HepG2 (cell line): Measurements from ENCODE around the gene NR1H2. TPM values are rescaled to one million over a fixed set of nuclear protein-coding genes. Genes with fewer than 3 reads are reported as not detected.

Source experiments
- ATF6 ChIP-seq: sonication (generic); formaldehyde crosslinking; conservative IDR thresholded peaks from 2 replicates; pipeline ENCODE4 v1.4.0; 2020; ENCODE audit warnings: missing genetic modification reagents
- CHD2 ChIP-seq: IDR thresholded peaks from 2 replicates; pipeline ENCODE4 v1.6.1; 2011; ENCODE audit warnings: low read depth, low read length, improper control_type of control experiment
- GATAD2A ChIP-seq: IDR thresholded peaks from 2 replicates; pipeline ENCODE4 v1.6.1; 2016
- HES4 ChIP-seq: sonication (generic); formaldehyde crosslinking; IDR thresholded peaks from 2 replicates; pipeline ENCODE4 v1.9.0; 2021; ENCODE audit warnings: mild to moderate bottlenecking, missing genetic modification reagents, borderline replicate concordance
- MEF2D ChIP-seq: sonication (generic); formaldehyde crosslinking; IDR thresholded peaks from 2 replicates; pipeline ENCODE4 v1.5.1; 2020; ENCODE audit warnings: mild to moderate bottlenecking, missing genetic modification reagents
- NFYC ChIP-seq: IDR thresholded peaks from 2 replicates; pipeline ENCODE4 v1.6.1; 2016; ENCODE audit warnings: missing genetic modification reagents, missing compliant biosample characterization
- POLR2A ChIP-seq, 2 experiments: IDR thresholded peaks; 2 replicates each; pipeline ENCODE4 v1.6.1; 2011; ENCODE audit warnings: low read depth in 2 of 2, low read length in 2 of 2, mild to moderate bottlenecking in 1 of 2, moderate library complexity in 1 of 2; ENCODE audit not compliant: insufficient read depth in 1 of 2
- REL ChIP-seq: sonication (generic); formaldehyde crosslinking; conservative IDR thresholded peaks from 2 replicates; pipeline ENCODE4 v1.8.0; 2022; ENCODE audit warnings: mild to moderate bottlenecking, missing genetic modification reagents, moderate library complexity
- SRY ChIP-seq: sonication (generic); formaldehyde crosslinking; IDR thresholded peaks from 2 replicates; pipeline ENCODE4 v1.8.0; 2022; ENCODE audit warnings: mild to moderate bottlenecking, missing genetic modification reagents
- TEAD2 ChIP-seq: sonication (generic); formaldehyde crosslinking; IDR thresholded peaks from 2 replicates; pipeline ENCODE4 v1.9.0; 2021; ENCODE audit warnings: missing genetic modification reagents
- ZBTB2 ChIP-seq: sonication (generic); formaldehyde crosslinking; IDR thresholded peaks from 2 replicates; pipeline ENCODE4 v1.8.0; 2022; ENCODE audit warnings: low read depth, missing genetic modification reagents
- ZBTB37 ChIP-seq: sonication (generic); formaldehyde crosslinking; IDR thresholded peaks from 2 replicates; pipeline ENCODE4 v1.4.0; 2020; ENCODE audit warnings: mild to moderate bottlenecking, missing genetic modification reagents
- ZBTB42 ChIP-seq: sonication (generic); formaldehyde crosslinking; IDR thresholded peaks from 2 replicates; pipeline ENCODE4 v1.5.0; 2020; ENCODE audit warnings: mild to moderate bottlenecking, missing genetic modification reagents
- ZNF205 ChIP-seq: IDR thresholded peaks from 2 replicates; pipeline ENCODE4 v1.6.1; 2018; ENCODE audit warnings: missing biosample characterization, missing genetic modification reagents
- ZNF264 ChIP-seq: sonication (generic); formaldehyde crosslinking; IDR thresholded peaks from 2 replicates; pipeline ENCODE4 v1.4.0; 2020; ENCODE audit warnings: missing genetic modification reagents
- ZNF367 ChIP-seq: sonication (generic); formaldehyde crosslinking; IDR thresholded peaks from 2 replicates; pipeline ENCODE4 v1.4.0; 2020; ENCODE audit warnings: missing genetic modification reagents, borderline replicate concordance
- ZNF567 ChIP-seq: sonication (generic); formaldehyde crosslinking; IDR thresholded peaks from 2 replicates; pipeline ENCODE4 v1.8.1; 2023; ENCODE audit warnings: mild to moderate bottlenecking, missing genetic modification reagents, borderline replicate concordance
- polyA plus RNA-seq, 8 experiments: library from polyadenylated mRNA; depleted of rRNA in 3 of 8; stranded (reverse) in 7 of 8; unstranded in 1 of 8; fragments of >200 nt; fragmentation: Illumina TruSeq in 4 of 8; extraction: Trizol in 4 of 8; gene quantifications; 2 replicates each; pipeline versions ENCODE4 v1.2.1 to v1.2.3, GENCODE V29; 2011 to 2016; ENCODE audit warnings: low read depth in 4 of 8, missing spikeins in 1 of 8, mixed read lengths in 1 of 8; ENCODE audit not compliant: insufficient read depth in 1 of 8
- total RNA-seq, 5 experiments: library from RNA; depleted of rRNA; stranded (reverse); fragments of >200 nt; fragmentation: Illumina TruSeq; extraction: Trizol; gene quantifications; 2 replicates each; pipeline ENCODE4 v1.2.3, GENCODE V29; 2016; ENCODE audit warnings: low read depth in 1 of 5
- TF ChIP-seq, protein P1 (sequence below): conservative IDR thresholded peaks from 2 replicates; pipeline ENCODE4 v1.6.1; 2018; ENCODE audit warnings: missing genetic modification reagents
- TF ChIP-seq, protein P2 (sequence below): sonication (generic); formaldehyde crosslinking; conservative IDR thresholded peaks from 2 replicates; pipeline ENCODE4 v1.4.0; 2020; ENCODE audit warnings: missing genetic modification reagents

NR1H2 gene
- total and polyA plus RNA-seq, 2 of the 13 experiments (the other 11 are each of a cell fraction or from before 2014, with no cell fraction given): 10.3 to 13.5 TPM

- no peak for TF ChIP-seq ZBTB37 (CRISPR knock-in tag)
- no peak for TF ChIP-seq ZNF264 (CRISPR knock-in tag)
- TF ChIP-seq ATF6: 0 out of 2 replicates have a peak, but pooled peaks have one; percentile 47
- TF ChIP-seq REL: 0 out of 2 replicates have a peak, but pooled peaks have one; percentile 77
- TF ChIP-seq, protein P1, sequence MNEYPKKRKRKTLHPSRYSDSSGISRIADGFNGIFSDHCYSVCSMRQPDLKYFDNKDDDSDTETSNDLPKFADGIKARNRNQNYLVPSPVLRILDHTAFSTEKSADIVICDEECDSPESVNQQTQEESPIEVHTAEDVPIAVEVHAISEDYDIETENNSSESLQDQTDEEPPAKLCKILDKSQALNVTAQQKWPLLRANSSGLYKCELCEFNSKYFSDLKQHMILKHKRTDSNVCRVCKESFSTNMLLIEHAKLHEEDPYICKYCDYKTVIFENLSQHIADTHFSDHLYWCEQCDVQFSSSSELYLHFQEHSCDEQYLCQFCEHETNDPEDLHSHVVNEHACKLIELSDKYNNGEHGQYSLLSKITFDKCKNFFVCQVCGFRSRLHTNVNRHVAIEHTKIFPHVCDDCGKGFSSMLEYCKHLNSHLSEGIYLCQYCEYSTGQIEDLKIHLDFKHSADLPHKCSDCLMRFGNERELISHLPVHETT: no peak
- no peak for TF ChIP-seq CHD2
- TF ChIP-seq HES4 (CRISPR knock-in tag): peak; percentile 87
- 0 out of 2 replicates have a peak, but pooled peaks have one; percentile 72 for TF ChIP-seq ZNF205 (CRISPR knock-in tag)
- TF ChIP-seq NFYC: no peak
- no peak; the same call in 1 of the 2 replicates for TF ChIP-seq ZNF367 (CRISPR knock-in tag)
- TF ChIP-seq, protein P2, sequence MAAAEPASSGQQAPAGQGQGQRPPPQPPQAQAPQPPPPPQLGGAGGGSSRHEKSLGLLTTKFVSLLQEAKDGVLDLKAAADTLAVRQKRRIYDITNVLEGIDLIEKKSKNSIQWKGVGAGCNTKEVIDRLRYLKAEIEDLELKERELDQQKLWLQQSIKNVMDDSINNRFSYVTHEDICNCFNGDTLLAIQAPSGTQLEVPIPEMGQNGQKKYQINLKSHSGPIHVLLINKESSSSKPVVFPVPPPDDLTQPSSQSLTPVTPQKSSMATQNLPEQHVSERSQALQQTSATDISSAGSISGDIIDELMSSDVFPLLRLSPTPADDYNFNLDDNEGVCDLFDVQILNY (CRISPR knock-in tag): no peak
- TF ChIP-seq GATAD2A (CRISPR knock-in tag): 0 out of 2 replicates have a peak, but pooled peaks have one; percentile 8
- peak; percentile 83; the same call in 1 of the 2 replicates for TF ChIP-seq TEAD2
- TF ChIP-seq ZNF567: no peak
- TF ChIP-seq ZBTB2 (CRISPR knock-in tag): peak; percentile 67; the same call in 1 of the 2 replicates
- peak; percentile 63 to 82 for TF ChIP-seq POLR2A (IDR thresholded peaks at IDR 0.05; ENCODE audit: insufficient read depth in 1 of 2, low read depth in 2 of 2, low read length in 2 of 2)
- peak; percentile 56; the same call in 1 of the 2 replicates for TF ChIP-seq MEF2D (CRISPR knock-in tag)
- TF ChIP-seq ZBTB42 (CRISPR knock-in tag): 0 out of 2 replicates have a peak, but pooled peaks have one; percentile 51
- peak; percentile 80; the same call in 1 of the 2 replicates for TF ChIP-seq SRY (CRISPR knock-in tag)
Observed at GRCh38 chr19:50333737-50334617, 42.3 kb upstream of the NR1H2 start (continued).
